ENCODE data around the gene SDCCAG8.

GRCh38 chr1:243294723-243295121, 38.9 kb downstream of the SDCCAG8 start:
- TF ChIP-seq POLR2A (IDR thresholded peaks at IDR 0.05) (no peak), CTCF (IDR thresholded peaks at IDR 0.05) (no peak)

All from esophagus squamous epithelium (tissue), 4 donors.